Activated T-helper 1 cell treated with Interleukin-2 at 50 U/mL for 16 hours (primary cell): Measurements from ENCODE around the gene BICDL2.
A peak's percentile ranks its signal among the peaks of the same experiment; 100 is the strongest.
"Not testable (repeated sequence)": the region's sequence is repeated elsewhere in the genome, so short reads cannot be mapped to it uniquely, and the experiment has no call there.

Experiments used
- DNase-seq: peaks from one replicate; pipeline ENCODE4 v3.0.0-alpha.2; 2020; ENCODE audit warnings: low read depth

Gene BICDL2

GRCh38 chr16:3063625-3064386 is 27.1 kb upstream of the BICDL2 start:
- DNase-seq, result no peak

- DNase-seq, result no peak
These were observed 25.8 kb upstream of the BICDL2 start for GRCh38 chr16:3062553-3062952.

DNA sequence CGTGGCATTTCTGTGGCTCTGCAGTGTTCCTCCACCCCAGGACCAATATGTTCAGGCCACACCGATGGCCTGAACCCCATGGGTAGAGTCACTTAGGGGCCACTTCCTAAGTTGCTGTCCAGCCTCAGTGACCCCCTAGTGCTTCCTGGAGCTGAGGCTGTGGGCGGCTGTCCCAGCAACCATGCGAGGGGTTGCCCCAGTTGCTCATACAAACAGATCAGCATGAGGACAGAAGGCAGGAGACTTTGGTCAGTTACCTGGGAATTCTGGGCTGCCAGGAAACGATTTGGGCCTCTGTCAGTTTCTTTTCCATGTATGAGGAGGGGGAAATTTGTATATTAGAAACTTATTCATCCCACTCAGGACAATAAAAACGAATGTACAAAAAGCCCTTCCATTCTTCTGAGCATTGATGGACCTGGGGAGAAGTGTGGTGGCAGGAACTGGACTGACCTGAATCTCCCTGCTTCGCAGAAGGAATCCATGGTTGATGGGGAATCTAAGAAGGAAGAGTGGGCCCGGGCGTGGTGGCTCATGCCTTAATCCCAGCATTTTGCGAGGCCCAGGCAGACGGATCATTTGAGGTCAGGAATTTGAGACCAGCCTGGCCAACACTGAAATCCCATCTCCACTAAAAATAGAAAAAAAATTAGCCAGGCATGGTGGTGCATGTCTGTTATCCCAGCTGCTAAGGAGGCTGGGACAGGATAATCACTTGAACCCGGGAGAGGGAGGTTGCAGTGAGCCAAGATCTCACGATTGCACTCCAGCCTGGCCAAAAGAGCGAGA is 23.8 kb upstream of the BICDL2 start:
- DNase-seq, result no peak

DNA sequence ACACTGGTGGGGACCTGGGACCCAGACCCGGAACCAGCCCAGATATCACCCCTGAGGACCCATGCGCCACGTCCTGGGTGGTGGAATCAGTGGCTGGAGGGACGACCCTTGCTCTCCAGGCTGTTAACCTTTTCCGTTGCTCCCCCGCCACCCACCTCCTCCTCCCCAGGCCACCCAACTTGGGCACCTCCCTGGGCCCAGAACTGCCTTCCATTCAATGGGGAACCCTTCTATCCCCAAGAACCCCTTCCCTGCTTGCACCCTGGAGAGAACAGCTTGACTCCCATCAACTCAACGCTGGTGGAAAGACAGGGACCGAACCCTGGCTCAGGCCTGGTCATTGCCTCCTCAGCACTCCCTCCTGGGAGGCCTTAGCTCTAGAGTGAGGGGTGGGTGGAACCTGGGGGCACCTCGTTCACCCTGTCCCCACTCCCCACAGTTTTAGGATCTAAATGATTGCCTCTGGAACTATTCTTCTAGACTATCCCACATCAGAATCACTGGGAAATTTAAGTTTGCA is 23.0 kb upstream of the BICDL2 start:
- no peak for DNase-seq

- peak; percentile 87 for DNase-seq
These were observed 22.4 kb upstream of the BICDL2 start for GRCh38 chr16:3059041-3059722.

DNA sequence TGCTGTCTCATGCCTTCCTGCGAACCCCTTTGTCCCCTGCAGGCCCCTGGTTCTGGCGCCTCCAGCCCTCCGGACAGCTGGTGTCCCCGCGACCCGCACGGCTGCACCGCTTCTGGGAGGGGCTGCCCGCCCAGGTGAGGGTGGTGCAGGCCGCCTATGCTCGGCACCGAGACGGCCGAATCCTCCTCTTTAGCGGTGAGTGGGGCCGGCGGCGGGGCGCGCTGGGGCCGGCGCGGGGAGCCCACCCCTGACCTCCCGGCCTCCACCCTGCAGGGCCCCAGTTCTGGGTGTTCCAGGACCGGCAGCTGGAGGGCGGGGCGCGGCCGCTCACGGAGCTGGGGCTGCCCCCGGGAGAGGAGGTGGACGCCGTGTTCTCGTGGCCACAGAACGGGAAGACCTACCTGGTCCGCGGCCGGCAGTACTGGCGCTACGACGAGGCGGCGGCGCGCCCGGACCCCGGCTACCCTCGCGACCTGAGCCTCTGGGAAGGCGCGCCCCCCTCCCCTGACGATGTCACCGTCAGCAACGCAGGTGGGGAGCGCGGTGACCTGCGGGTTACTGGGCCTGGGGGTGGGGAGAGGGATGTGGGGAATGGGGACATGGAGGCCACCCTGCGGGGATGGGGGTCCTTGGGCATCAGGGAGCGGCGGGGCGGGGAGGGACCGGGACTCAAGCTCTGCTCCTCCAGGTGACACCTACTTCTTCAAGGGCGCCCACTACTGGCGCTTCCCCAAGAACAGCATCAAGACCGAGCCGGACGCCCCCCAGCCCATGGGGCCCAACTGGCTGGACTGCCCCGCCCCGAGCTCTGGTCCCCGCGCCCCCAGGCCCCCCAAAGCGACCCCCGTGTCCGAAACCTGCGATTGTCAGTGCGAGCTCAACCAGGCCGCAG is 21.6 kb upstream of the BICDL2 start:
- no peak for DNase-seq

DNA sequence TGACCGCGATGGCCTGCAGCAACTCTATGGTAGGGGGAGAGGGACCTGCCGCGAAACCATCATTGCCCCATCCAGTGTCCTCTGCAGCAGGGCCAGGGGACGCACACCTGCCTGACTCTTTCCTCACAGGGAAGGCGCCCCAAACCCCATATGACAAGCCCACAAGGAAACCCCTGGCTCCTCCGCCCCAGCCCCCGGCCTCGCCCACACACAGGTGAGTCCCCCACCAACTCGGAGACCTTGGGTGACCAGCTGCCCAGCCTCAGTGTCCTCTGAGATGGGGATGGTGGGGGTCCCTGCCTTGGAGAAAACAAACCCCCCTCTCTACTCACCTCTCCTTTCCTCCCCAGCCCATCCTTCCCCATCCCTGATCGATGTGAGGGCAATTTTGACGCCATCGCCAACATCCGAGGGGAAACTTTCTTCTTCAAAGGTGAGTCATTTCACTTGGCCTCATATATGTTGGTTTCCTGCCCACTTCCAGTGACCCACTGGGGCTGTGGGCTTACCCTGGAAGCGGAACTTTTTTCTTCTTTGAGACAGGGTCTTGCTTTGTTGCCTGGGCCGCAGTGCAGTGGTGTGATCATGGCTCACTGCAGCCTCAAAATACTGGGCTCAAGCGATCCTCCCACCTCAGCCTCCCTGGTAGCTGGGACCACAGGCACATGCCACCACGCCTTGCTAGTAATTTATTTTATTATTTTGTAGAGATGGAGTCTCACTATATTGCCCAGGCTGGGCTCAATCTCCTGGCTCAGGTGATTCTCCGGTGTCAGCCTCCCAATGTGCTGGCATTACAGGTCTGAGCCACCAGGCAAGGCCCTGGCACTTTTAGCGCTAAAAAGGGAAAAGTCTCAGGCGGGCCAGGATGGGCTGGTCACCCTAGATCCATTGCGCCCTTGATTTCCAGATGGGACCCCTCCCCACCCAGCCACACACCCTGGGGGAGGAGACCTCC is 20.7 kb upstream of the BICDL2 start:
- no peak for DNase-seq

- DNase-seq, result no peak
These were observed 19.8 kb upstream of the BICDL2 start for GRCh38 chr16:3056336-3057180.

DNA sequence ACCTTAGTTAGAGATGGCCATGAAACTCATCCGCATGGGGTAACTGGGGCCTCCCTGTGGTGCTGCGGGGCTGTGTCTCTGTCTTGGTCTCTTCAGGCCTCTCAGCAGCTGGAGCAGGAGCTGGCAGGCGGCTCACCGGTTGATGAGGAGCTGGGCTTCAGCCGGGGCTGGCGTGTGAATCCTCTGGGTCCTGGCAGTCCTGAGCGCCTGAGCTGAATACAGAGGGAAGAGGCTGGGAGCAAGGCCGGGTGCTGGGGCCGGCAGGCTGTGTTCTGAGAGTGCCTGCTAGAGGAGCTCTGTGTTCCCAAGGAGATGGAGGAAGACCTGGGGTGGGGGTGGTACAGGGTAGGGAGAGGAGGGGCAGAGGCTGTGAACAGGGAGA is 19.0 kb upstream of the BICDL2 start:
- not testable (repeated sequence) for DNase-seq

GRCh38 chr16:3054965-3055733 is 18.4 kb upstream of the BICDL2 start:
- no peak for DNase-seq

DNA sequence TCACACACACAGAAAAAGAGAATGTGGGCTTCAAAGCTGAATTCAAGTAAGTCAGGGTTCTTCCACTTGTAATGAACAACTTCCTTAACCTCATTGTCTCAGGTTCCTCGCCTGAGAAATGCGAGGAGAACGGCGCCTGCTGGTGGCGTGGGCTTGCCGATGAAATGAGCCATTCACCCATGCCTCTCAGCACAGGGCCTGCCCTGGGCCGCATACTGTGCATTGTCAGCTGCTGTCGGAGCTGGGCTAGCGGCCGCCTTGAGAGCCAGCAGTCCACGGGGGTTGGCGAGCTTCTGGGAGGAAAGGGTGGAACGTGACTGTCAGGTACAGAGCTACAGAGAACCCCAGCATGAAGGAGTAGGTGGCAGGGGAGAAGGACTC is 16.6 kb upstream of the BICDL2 start:
- not testable (repeated sequence) for DNase-seq

GRCh38 chr16:3052571-3053329 is 16.0 kb upstream of the BICDL2 start:
- DNase-seq, result not testable (repeated sequence)

- DNase-seq, result no peak
These were observed 14.8 kb upstream of the BICDL2 start for GRCh38 chr16:3051494-3051893.

GRCh38 chr16:3051009-3051408 is 14.3 kb upstream of the BICDL2 start:
- DNase-seq, result no peak

DNA sequence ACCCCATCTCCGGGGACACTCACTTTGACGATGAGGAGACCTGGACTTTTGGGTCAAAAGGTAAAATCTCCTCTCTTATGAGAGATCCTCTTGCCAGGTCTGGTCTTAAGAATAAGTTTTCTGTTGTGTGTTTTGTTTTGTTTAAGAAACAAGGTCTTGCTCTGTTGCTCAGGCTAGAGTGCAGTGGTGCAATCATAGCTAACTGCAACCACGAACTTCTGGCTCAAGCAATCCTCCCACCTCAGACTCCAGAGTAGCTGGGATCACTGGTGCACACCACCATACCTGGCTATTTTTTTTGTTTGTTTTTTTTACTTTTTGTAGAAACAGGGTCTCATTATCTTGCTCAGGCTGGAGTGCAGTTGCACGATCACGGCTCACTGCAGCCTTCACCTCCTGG is 13.7 kb upstream of the BICDL2 start:
- DNase-seq, result no peak

- DNase-seq, result no peak
These were observed 13.3 kb upstream of the BICDL2 start for GRCh38 chr16:3049921-3050481.

DNA sequence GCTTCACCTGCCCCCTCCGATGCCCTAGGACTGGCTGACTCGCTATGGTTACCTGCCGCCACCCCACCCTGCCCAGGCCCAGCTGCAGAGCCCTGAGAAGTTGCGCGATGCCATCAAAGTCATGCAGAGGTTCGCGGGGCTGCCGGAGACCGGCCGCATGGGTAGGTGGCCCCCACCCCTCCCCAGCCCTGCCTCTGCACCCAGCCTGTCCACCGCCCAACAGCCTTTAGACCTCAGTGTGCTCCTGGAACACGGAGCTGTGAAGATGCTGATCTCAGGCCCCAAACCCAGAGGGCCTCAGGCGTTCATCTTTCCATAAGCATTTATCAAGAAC is 10.6 kb upstream of the BICDL2 start:
- DNase-seq, result no peak
